HL-60 (cell line): ENCODE data around the gene SMURF2.

Experiments
- GABPA ChIP-seq: IDR thresholded peaks from 2 replicates; pipeline ENCODE4 v1.6.1; 2012; ENCODE audit warnings: low read depth
- POLR2AphosphoS5 ChIP-seq: IDR thresholded peaks from 2 replicates; pipeline ENCODE4 v1.6.1; 2012; ENCODE audit warnings: low read depth
- TF ChIP-seq, protein P1 (sequence below): IDR thresholded peaks from one replicate; pipeline ENCODE4 v1.5.1; 2011; ENCODE audit warnings: low read length, control low read depth, inconsistent platforms; ENCODE audit not compliant: insufficient read depth
- TF ChIP-seq, protein P2 (sequence below): IDR thresholded peaks from 2 replicates; pipeline ENCODE4 v1.6.1; 2012; ENCODE audit warnings: low read depth; ENCODE audit not compliant: insufficient replicate concordance

DNA sequence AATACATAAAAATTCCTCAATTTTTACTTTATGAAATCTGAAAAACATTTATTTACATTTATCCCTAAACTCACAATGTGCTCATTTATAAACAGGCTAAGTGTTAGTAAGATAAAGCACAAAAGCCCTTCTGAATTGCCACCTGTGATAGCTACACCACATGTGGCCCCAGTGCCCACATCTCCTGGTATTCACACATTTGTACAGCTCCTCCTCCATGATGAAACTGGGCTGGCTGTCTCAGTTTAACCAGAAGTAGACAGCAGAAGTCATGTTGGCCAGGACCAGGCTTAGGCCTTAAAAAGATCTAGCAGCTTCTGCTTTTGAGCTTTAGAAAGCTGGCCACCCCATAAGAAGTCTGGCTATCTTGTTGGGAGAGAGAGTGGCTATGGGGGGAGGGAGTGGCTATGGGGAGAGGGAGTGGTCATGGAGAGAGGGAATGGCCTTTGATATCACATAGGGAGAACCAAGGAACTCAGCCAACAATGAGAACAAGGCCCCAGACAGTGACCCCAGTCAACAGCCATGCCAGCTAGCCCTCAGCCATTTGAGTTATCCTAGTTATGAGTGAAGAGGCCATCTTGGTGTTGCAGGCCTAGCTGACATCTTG lies 108.0 kb downstream of the SMURF2 start:
- TF ChIP-seq, protein P1, sequence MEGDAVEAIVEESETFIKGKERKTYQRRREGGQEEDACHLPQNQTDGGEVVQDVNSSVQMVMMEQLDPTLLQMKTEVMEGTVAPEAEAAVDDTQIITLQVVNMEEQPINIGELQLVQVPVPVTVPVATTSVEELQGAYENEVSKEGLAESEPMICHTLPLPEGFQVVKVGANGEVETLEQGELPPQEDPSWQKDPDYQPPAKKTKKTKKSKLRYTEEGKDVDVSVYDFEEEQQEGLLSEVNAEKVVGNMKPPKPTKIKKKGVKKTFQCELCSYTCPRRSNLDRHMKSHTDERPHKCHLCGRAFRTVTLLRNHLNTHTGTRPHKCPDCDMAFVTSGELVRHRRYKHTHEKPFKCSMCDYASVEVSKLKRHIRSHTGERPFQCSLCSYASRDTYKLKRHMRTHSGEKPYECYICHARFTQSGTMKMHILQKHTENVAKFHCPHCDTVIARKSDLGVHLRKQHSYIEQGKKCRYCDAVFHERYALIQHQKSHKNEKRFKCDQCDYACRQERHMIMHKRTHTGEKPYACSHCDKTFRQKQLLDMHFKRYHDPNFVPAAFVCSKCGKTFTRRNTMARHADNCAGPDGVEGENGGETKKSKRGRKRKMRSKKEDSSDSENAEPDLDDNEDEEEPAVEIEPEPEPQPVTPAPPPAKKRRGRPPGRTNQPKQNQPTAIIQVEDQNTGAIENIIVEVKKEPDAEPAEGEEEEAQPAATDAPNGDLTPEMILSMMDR = no peak
- TF ChIP-seq POLR2AphosphoS5 = no peak
- no peak for TF ChIP-seq GABPA
- TF ChIP-seq, protein P2, sequence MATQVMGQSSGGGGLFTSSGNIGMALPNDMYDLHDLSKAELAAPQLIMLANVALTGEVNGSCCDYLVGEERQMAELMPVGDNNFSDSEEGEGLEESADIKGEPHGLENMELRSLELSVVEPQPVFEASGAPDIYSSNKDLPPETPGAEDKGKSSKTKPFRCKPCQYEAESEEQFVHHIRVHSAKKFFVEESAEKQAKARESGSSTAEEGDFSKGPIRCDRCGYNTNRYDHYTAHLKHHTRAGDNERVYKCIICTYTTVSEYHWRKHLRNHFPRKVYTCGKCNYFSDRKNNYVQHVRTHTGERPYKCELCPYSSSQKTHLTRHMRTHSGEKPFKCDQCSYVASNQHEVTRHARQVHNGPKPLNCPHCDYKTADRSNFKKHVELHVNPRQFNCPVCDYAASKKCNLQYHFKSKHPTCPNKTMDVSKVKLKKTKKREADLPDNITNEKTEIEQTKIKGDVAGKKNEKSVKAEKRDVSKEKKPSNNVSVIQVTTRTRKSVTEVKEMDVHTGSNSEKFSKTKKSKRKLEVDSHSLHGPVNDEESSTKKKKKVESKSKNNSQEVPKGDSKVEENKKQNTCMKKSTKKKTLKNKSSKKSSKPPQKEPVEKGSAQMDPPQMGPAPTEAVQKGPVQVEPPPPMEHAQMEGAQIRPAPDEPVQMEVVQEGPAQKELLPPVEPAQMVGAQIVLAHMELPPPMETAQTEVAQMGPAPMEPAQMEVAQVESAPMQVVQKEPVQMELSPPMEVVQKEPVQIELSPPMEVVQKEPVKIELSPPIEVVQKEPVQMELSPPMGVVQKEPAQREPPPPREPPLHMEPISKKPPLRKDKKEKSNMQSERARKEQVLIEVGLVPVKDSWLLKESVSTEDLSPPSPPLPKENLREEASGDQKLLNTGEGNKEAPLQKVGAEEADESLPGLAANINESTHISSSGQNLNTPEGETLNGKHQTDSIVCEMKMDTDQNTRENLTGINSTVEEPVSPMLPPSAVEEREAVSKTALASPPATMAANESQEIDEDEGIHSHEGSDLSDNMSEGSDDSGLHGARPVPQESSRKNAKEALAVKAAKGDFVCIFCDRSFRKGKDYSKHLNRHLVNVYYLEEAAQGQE = no peak
